Measurements from ENCODE around the gene AQP1.
A peak's percentile ranks its signal among the peaks of the same experiment; 100 is the strongest.

The AQP1 gene

DNA sequence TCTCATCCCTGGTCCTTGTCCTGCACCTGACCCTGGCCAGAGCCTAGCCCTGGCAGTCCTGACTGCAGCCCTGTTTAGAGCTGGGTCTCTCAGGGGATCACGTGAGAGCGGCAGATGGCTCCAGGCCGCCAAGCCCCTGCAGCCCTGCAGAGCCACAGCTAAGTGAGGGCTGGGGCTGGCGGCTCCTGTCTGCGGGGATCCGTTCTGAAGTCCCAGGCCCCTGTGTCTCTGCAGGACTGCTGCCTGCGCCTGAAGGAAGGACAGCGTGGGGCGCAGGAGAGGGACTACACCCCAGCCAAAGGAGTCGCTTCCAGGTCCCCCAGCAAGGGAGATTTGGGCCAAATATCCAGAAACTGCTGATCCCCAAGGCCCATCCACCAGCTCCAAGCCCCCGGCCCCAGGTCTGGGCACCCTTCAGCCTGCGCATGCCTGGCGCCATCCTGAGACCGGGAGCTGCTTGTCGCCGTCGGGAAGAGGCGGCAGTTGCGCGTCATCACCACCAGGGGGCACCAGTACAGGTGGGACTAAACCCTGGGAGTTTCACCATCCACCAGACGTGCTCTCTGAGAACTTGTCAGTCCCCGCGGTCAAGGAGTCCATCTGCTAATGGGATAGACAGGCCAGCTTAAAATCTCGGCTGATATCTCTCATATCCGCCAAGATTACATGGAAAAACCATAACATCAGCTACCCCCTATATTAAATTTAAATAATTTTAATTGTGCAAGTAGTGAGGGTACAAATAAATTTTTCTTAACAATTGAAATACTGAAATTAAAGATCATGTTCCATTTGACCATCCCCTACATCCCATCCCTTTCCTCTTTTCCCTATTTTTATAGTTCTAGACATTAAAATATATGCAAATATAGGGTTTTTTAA is 27.0 kb downstream of the AQP1 start:
- DNase-seq, result peak; percentile 63

DNA sequence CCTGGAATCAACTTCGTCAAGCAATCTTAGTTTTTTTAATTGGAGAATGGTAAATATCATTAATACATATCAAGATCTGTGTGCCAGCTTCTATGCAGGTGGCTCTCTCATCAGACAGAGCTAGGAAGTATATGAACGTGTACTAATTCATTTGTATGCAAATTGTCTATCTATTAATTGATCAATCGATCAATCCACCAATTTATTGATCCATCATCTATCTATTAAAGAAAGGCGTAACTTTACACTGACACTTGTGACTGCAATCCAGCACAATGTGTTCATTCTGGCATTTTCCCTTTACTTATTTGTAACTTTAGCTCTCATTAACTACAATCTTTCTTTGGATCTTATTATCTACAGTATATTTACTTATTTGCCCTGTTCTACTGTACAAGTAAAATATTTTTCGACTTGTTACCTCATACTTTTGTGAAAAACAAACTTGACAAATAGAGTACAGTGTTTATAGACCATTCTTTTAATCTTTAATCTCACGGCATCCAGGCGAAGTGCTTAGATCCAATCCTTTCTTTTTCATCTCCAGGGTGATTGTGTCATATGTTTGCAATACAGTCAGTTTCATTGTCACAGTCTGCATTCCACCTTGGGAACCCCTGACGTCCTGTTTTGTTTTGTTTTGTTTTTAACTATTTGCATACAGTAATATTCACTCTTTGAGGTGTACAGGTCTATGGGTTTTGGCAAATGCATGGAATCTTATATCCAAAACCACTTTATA is 30.1 kb downstream of the AQP1 start:
- DNase-seq, result no peak

DNA sequence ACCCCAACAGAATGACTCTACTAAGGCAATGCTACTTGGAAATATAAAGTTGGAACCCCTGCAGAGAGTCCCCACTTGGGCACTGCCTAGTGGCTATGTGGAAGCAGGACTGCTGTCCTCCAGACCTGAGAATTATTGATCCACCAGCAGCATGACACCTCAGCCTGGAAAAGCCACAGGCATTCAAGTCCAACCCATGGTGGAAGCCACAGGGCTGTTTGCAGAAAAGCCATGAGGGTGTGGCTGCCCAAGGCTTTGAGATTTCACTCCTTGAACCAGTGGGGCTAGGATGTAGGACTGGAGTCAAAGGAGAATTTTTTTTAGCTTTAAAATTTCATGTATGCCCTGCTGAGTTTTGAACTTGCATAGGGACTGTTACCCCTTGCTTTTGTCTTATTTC is 38.5 kb downstream of the AQP1 start:
- no peak for DNase-seq

DNA sequence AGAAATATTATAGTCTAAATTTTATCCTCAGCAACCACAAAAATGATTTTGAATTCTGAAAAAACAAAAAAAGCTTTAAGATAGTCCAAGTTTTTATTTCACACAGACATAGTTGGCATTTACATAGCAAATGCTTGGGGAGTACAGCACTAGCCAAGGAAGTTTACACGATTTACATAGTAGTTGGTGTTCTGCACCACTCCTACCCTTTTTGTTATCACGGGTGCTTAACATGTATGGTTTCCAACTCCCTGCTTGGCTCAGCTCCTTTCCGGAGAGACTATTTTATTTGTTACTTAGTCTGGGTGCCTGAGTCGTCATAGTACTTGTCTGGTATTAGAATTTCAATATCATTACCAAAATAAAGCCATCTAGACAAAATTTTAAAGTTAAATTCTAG is 43.3 kb downstream of the AQP1 start:
- no peak for DNase-seq

DNA sequence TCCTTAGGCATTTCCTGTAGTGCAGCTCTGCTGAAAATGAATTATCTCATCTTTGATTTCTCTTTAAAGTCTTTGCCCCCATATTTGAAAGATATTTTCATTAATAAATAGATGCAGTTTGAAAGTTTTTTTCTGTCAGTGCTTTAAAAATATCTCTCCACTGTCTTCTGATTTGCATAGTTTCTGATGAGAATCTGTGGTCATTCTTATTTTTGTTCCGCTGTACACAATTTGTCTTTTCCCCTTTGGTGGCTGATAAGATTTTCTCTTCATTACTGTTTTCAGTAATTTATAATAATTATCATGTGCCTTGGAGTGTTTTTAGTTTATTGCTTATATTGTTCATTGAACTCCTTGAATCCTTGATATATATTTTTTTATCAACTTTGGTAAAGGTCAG is 45.1 kb downstream of the AQP1 start:
- DNase-seq, result no peak

DNA sequence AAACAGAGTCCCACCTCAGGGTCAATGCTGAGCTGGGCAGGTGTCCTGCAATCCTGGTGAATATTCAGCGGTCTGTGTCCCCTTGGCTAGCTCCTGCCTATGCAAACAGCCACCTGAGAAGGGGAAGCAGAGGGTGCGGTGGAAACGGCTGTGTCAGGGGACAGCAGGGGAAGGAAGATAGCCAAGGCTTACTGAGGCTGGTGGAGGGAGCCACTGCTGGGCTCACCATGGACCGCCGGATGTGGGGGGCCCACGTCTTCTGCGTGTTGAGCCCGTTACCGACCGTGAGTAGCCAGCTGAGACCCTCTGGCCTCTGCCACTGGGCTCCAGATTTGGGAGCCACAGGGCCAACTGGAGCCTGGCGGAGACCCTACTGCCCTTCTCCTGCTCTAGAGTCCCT is 52.2 kb downstream of the AQP1 start, which contains the start of gene GHRHR:
Gene GHRHR (plus strand): TSS at position 112 of the 400 bp plus-strand sequence. CDS start 116 bp downstream, at position 228.
- DNase-seq, result no peak

DNA sequence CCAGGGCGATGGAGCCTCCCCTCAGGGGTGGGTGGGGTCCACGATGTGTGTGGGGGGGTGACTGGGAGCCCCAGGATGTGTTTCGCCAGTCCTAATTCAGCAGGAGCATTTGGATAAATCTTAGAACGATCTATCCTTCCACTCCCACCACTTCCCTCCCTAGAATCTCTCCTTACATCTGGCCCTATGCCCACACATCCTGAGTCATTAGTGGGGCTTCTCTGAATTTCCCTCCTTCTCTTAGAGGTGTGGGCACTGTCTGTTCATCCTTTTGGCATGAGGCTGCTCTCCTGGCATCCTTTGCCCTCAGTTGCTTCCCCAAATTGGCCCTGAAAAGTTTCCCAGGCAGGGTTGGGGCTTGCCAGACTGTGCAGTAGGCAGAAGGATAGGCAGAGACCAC is 53.7 kb downstream of the AQP1 start:
- no peak for DNase-seq

DNA sequence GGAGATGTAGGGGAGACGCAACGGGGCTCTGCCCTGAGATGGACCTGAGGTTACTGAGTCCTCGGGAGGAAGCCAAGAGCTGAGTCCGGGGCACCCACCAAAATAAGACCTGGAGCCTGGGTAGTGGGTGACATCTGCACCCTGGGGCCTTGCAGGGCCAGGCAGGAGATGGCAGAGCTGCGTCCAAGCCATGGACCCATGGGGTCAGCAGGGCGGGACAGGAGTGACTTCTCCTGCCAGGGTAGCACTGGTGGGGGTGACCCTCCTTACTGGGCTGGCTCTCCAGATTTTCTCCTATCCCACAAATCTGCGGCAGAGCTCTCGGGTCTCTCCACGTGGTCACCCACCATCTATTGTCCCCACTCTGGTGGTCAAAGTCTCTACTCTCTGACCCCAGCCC is 54.2 kb downstream of the AQP1 start:
- no peak for DNase-seq

DNA sequence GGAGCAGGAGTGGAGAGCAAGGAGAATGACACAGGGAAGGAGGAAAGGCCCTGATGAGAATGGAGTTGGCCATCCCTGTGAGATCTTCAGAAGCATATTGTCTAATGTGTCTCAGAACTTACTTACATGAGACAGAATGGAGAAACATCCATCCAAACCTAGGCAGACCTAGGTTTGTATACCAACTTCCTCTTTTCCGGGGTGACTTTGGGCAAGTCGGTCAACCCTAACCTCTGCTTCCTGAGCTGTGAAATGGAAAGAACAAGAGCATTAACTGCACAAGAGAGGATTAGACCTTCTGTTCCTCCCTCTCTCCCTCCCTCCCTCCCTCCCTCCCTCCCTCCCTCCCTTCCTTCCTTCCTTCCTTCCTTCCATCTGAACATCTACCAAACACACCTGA is 56.6 kb downstream of the AQP1 start:
- no peak for DNase-seq

DNA sequence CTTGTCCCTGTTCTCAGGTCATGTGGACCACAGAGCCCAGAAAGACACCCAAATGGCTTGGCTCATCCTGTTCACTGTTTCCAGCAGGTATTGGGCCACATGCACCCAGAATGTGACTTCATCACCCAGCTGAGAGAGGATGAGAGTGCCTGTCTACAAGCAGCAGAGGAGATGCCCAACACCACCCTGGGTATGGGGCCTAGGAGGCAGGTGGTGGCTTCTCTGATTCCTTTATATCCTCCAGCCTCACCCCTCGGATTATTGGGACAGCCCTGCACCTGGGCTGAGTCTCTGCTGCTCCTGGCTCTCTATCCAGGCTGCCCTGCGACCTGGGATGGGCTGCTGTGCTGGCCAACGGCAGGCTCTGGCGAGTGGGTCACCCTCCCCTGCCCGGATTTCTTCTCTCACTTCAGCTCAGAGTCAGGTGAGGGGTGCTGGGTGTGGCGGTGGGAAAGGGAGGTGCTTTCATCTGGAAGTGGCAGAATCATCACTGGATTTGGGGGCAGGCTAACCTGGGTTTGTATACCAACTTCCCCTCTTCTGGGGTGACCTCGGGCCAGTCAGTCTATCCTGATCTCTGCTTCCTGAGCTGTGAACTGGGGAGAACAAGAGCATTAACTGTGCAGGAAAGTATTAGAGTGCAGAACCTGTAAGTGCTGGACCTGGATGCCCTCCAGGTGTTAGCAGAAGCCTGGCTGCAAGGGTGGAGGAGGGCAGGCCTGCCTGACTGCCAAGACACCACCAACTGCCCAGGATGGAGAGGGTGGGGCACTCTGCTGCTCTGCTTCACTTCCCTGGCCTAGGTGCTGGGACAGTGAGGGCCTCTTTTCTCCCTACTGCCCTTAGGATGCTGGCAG is 57.3 kb downstream of the AQP1 start:
- no peak for DNase-seq

DNA sequence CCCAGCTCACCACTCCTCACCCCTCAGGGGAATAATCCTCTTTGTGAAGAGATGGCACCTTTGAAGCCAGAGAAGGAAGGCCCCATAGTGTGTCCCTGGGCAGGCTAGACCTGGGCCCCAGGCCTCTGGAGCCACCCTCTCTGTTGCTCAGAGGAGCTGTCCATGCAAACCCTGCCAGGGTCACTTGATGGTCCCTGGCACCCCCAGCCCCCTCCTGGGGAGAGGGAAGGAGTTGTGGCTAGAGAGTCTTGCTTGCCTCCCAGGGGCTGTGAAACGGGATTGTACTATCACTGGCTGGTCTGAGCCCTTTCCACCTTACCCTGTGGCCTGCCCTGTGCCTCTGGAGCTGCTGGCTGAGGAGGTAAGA is 57.9 kb downstream of the AQP1 start:
- no peak for DNase-seq

DNA sequence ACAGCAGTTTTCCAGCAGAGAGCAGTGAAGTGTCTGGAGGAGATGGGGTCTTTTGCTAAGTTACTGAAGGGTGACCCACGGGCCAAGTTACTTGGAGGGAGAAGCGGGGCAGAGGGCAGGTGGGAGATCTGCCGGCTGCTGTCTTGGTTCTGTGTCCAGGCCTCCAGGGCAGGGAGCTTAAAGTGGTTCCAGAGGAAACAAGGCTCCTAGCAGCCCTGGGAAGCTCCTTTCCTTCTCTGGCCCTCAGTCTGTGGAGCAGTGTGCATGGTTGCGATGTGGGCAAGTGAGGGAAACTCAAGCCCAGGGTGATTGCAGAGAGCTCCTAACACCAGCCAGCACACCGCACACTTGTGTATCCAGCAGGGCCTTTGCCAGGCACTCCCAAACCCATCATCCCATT is 58.4 kb downstream of the AQP1 start:
- no peak for DNase-seq

DNA sequence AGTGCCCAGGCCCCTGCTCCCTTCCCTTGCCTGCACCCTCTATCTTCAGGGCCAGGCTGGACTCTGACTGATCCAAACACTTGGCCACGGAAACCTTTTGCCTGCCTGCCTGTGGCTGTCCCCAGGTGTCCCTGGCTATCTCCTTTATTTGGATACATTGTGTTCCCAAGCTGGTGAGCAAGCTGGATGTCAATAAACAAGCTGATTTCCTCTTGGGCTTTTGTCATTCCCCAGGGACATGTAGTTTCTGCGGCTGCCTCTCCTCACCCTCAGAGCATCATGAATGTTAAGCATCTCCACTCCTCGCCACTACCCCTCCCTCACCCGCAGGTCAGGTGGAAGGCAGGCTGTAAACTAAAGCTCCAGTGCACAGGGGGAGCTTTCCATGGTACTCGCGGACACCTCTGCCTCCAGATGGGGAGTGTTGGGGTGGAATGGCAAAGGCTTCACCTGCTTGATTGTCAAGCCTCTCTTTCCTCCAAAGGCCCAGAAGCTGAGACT is 59.0 kb downstream of the AQP1 start:
- DNase-seq, result no peak

DNA sequence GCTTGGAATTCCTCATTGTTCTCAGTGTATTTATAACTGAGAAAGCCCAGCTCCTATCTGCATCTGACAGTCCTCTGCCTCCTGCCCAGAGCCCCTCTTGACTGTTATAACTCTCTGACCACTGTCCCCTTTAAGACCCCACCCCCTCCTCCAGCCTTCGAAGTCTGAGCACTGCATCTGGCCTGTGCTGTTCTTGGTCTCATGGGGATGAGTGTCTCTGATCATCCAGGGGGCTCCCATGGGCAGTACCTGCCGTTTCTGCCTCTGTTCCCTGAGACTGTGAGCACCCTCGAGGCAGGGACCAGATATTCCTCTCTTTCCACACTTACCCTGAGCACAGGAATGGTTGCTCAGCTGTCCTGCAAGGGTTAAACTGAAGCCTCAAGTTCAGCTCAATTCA is 59.8 kb downstream of the AQP1 start:
- DNase-seq, result no peak

DNA sequence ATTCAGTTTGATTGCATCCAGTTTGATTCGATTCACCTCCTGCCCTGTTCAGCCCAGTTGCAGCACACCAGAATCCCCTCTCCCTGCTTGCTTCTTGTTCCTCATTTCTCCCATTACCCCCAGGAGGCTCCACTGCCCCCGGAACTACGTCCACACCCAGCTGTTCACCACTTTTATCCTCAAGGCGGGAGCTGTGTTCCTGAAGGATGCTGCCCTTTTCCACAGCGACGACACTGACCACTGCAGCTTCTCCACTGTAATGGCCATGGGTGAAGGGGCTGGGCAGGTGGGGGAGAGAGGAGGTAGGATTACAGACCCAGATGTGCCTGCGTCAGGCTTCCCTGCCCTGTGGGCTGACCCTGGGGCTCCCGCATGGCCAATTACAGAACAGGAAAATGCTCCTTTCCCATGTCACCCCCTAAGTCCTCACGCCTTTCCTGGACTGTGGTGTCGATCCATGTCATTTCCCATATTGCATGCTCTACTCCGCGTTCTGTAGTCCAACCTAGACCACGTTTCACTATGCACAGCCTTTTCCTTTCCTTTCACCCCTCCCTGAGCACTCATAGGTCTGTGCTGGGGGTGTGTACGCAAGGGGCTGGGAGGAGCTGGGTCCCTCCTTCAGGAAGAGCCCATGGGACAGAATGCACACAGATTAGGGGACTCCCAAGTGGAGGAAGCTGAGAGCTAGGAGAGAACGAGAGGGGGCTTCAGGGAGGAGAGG is 60.3 kb downstream of the AQP1 start:
- no peak for DNase-seq

DNA sequence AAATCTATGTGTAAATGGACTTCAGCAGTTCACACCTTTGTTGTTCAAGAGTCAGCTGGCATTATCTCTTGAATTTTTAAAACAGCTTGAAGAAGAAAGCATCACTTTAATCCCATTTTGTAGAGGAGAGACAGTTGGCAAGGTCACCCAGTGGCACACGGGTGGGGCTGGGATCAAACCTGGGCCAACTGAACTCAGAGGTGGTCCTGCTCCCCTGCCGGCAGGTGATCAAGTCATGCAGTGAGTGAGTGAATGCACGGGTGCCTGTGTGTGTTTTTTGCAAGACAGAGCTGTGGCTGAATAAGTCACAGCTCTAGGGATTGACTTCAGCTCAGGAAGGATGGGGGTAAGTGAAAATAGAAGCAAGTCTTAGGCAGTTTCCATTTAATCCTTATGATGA is 61.6 kb downstream of the AQP1 start:
- DNase-seq, result no peak

DNA sequence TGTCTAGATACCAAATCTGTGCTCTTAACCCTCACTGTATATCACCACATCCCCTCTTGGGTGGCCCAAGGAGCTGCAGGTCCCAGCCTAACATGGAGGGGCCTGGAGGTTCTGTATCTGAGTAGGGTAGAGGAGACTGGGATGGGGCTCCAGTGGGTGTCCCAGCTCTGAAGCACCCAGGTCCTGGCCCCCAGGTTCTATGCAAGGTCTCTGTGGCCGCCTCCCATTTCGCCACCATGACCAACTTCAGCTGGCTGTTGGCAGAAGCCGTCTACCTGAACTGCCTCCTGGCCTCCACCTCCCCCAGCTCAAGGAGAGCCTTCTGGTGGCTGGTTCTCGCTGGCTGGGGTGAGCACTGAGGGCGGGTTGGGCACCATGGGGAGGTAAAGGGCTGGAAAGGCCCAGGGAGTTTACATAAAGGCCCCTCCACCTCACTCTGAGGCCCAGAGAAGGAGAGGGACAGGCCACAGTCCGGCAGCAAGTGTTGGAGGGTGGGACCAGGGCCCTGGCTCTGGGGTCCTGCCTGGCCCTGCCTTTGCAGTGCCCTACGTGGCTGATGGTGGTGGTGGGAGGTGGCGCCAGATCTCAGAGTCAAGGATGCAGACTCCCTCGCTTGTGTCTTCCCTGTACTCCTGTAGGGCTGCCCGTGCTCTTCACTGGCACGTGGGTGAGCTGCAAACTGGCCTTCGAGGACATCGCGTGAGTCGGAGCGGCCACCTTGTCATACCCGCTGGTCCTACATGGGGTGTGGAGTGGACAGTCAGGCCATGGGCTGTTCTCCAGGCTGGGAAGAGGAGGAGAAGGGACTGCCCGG is 62.3 kb downstream of the AQP1 start:
- no peak for DNase-seq

DNA sequence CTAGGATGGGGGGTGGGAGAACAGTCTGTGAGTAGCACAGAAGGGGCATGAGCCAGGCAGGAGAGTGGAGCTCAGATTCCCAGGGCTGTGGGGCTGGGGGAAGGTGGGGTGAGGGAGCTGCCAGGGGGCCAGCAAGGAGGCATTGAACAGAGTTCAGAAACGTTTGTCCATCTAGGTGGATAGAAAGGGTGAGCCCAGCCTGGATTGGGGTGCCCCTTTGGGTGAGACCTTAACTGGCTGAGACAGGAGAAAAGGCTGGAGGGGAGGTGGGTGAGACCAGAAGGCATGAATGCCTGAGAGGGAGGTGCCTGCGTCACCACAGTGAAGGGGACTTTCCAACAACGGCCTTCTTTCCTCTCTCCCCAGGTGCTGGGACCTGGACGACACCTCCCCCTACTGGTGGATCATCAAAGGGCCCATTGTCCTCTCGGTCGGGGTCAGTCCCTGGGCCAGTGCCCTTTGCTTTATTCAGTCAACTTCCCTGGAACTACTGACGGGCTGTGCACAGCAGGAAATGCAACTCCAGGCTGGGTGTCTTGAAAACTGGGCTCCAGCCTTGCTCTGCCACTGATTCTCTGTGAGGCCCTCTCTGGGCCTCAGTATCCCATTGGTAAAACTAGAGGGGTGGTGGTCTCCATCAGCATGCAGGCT is 63.1 kb downstream of the AQP1 start:
- no peak for DNase-seq

Data from CD4-positive, alpha-beta T cell treated with Interleukin-6 for 4 hours (primary cell).